Pancreas (tissue), 10 donors: Measurements from ENCODE around the gene TCERG1L. TPM values are rescaled to one million over a fixed set of nuclear protein-coding genes. Genes with fewer than 3 reads are reported as not detected.

Source experiments
- ATAC-seq, 4 donors: fragments of 200-7000 bp; cut with Tn5 transposase; one replicate each; pipeline versions ENCODE4 v1.8.0 to v1.9.1; 2020; ENCODE audit warnings: mild to moderate bottlenecking in 4 of 4, moderate library complexity in 4 of 4
- DNase-seq, 6 donors: peaks; one replicate each; pipeline ENCODE4 v3.0.0-alpha.2; 2020
- FAIRE-seq: peaks from 2 replicates; lab custom pipeline; 2012; peaks lifted over from hg19 to GRCh38; lab: Jason Lieb, UNC
- H3K27ac ChIP-seq, 4 donors: fragments of 200-600 bp; sonication (generic); 1 replicate in 3 of 4; 2 replicates in 1 of 4; pipeline versions ENCODE4 v1.5.0 to v1.8.0; 2020
- H3K27me3 ChIP-seq, 4 donors: fragments of 200-600 bp; one replicate each; pipeline ENCODE4 v1.8.0; 2021
- H3K36me3 ChIP-seq, 3 donors: fragments of 200-600 bp; sonication (generic) in 1 of 3; one replicate each; pipeline versions ENCODE4 v1.5.0 to v1.8.0; 2020 to 2021
- H3K4me1 ChIP-seq, 3 donors: fragments of 200-600 bp; one replicate each; pipeline ENCODE4 v1.8.0; 2021
- H3K4me3 ChIP-seq, 4 donors: fragments of 200-600 bp; sonication (generic) in 2 of 4; one replicate each; pipeline versions ENCODE4 v1.5.0 to v1.8.0; 2020 to 2021
- H3K9me3 ChIP-seq, 4 donors: fragments of 200-600 bp; one replicate each; pipeline ENCODE4 v1.8.0; 2021
- WGBS, 2 donors: extraction: QIAGEN DNeasy Blood & Tissue Kit; methylation state at CpG; one replicate each; pipeline ENCODE4 v1.1.7; 2013; 5-methylcytosine and 5-hydroxymethylcytosine counted together
- intact Hi-C, 3 donors: fragments of 100-400 bp; cut with DNase I; formaldehyde crosslinking; loops; one replicate each; pipeline versions ENCODE4 v1.11.1 to v1.14.2; 2022
- polyA plus RNA-seq, 2 donors: library from polyadenylated mRNA; stranded (reverse); fragments of 200-250 nt; gene quantifications; one replicate each; pipeline ENCODE4 v1.2.3, GENCODE V29; 2013
- total RNA-seq, 6 donors: library from RNA; stranded (reverse); fragmentation: NEBNext Ultra II Directional in 4 of 6; extraction: Animal tissue kit (Norgen Biotek cat#: 25700) in 4 of 6; gene quantifications; one replicate each; pipeline versions ENCODE4 v1.2.1 to v1.2.4, GENCODE V29; 2021 to 2023
- TF ChIP-seq, protein P1 (sequence below), 4 donors: fragments of 200-600 bp; sonication (generic) in 3 of 4; IDR thresholded peaks; one replicate each; pipeline versions ENCODE4 v1.5.0 to v1.8.0; 2021; ENCODE audit warnings: antibody characterized with exemption in 4 of 4
- donor health status: healthy with polysubstance abuse.
- donor health status: DM: no; HTN: no; CAD: no; lungs with moderate emphysema.
- donor health status: DM: no; HTN: no; CAD: no.
- donor health status: control.
- donor health status: control.
- donor health status: Bipolar disorder and iron deficiency.
- donor health status: DM: yes; HTN: yes; CAD: no.
- donor health status: DM: no; HTN: no; CAD: no.
- donor health status: DM: no; HTN: no; CAD: no.
- donor health status: DM: yes; HTN: yes; CAD: no.

Gene TCERG1L
- total and polyA plus RNA-seq, 8 donors, result 0.09 to 1.9 (median 0.40) TPM

DNA sequence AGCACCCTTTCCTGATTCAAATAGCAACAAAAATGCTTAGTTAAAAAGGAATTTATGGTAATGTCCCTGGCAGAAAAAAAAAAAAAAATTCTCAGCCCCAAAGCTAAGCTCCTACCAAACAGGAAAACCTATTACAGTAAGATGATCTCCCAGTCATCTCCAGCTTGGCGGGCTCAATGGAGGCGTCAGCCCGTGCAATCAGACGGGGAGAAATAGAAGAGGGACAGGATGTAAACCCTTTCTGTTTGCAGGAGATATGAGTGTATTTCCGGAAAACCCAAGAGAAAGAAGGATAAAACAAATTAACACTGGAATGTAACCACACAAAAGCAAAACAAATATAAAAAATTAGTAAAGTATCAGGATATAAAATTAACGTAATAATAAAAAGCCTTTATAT, 242.8 kb downstream of the TCERG1L start:
- no peak for FAIRE-seq
- Histone ChIP-seq H3K36me3 (no peaks in the 10 kb centered on the region), H3K27ac (no peak overlapping the region), H3K27me3 (no peaks in the 10 kb centered on the region), H3K4me1 (no peaks in the 10 kb centered on the region), H3K9me3 (no peaks in the 10 kb centered on the region), H3K4me3 (no peak overlapping the region)
- no peak for ATAC-seq
- DNase-seq, result no peak
- WGBS, 2 donors, result 62 to 63% methylated on average over 6 of the region's 6 CpGs
- intact Hi-C loops, result no loop called here
- TF ChIP-seq, protein P1, sequence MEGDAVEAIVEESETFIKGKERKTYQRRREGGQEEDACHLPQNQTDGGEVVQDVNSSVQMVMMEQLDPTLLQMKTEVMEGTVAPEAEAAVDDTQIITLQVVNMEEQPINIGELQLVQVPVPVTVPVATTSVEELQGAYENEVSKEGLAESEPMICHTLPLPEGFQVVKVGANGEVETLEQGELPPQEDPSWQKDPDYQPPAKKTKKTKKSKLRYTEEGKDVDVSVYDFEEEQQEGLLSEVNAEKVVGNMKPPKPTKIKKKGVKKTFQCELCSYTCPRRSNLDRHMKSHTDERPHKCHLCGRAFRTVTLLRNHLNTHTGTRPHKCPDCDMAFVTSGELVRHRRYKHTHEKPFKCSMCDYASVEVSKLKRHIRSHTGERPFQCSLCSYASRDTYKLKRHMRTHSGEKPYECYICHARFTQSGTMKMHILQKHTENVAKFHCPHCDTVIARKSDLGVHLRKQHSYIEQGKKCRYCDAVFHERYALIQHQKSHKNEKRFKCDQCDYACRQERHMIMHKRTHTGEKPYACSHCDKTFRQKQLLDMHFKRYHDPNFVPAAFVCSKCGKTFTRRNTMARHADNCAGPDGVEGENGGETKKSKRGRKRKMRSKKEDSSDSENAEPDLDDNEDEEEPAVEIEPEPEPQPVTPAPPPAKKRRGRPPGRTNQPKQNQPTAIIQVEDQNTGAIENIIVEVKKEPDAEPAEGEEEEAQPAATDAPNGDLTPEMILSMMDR (IDR thresholded peaks at IDR 0.05), result no peak

DNA sequence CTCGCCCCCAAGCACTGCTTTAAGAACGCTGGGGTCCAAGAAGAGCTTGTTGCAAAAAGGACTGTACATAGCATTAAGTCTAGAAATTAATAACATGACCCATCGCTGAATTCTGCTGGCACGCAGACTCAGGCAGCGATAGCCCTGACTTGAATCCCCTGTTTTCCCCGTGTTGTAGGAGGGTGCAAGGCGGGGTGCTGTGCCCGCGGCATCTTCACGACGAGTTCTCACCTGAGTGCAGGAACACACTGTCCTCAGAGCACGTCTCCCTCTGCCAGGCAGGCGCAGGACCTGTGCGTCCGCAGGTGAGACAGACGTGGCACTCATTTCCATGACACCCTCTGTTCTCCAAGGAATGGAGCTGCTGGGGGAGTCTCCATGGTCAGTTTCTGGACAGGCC, 243.2 kb downstream of the TCERG1L start:
- ATAC-seq (no peak), FAIRE-seq (no peak), DNase-seq (no peak)
- TF ChIP-seq, protein P1 (IDR thresholded peaks at IDR 0.05), result no peak
- WGBS, 2 donors, result 72 to 84% methylated on average over 16 of the region's 16 CpGs
- no peaks in the 10 kb centered on the region for H3K4me1 ChIP-seq
- intact Hi-C loops, result no loop called here
- no peak overlapping the region for H3K4me3 ChIP-seq
- no peak overlapping the region for H3K27ac ChIP-seq
- H3K27me3 ChIP-seq, result no peaks in the 10 kb centered on the region
- no peaks in the 10 kb centered on the region for H3K9me3 ChIP-seq
- no peaks in the 10 kb centered on the region for H3K36me3 ChIP-seq

- no peaks in the 10 kb centered on the region for H3K4me1 ChIP-seq
- TF ChIP-seq, protein P1 (IDR thresholded peaks at IDR 0.05), result no peak
- WGBS, 2 donors, result 61 to 64% methylated on average over 4 of the region's 4 CpGs
- DNase-seq, result no peak
- no peak for ATAC-seq
- no peaks in the 10 kb centered on the region for H3K27me3 ChIP-seq
- H3K4me3 ChIP-seq, result no peak overlapping the region
- intact Hi-C loops, result no loop called here
- H3K36me3 ChIP-seq, result no peaks in the 10 kb centered on the region
- H3K27ac ChIP-seq, result no peak overlapping the region
- no peaks in the 10 kb centered on the region for H3K9me3 ChIP-seq
- no peak for FAIRE-seq
These were observed 243.8 kb downstream of the TCERG1L start for GRCh38 chr10:131067690-131068089.

- H3K4me3 ChIP-seq, result no peak overlapping the region
- no peaks in the 10 kb centered on the region for H3K9me3 ChIP-seq
- FAIRE-seq (no peak), DNase-seq (no peak), ATAC-seq (peak in 1 of 4 donors; percentile 30)
- no peaks in the 10 kb centered on the region for H3K27me3 ChIP-seq
- H3K27ac ChIP-seq, result no peak overlapping the region
- TF ChIP-seq, protein P1 (IDR thresholded peaks at IDR 0.05), result no peak
- no peaks in the 10 kb centered on the region for H3K4me1 ChIP-seq
- WGBS, 2 donors, result 41 to 43% methylated on average over 5 of the region's 5 CpGs
- intact Hi-C loops, result no loop called here
- H3K36me3 ChIP-seq, result no peaks in the 10 kb centered on the region
These were observed 245.7 kb downstream of the TCERG1L start for GRCh38 chr10:131065673-131066305.

GRCh38 chr10:131063311-131063710, 248.2 kb downstream of the TCERG1L start:
- FAIRE-seq (no peak), ATAC-seq (no peak), DNase-seq (no peak)
- 70 to 77% methylated on average over 2 of the region's 2 CpGs for WGBS, 2 donors
- Histone ChIP-seq H3K4me1 (no peaks in the 10 kb centered on the region), H3K36me3 (no peaks in the 10 kb centered on the region), H3K4me3 (no peak overlapping the region), H3K9me3 (no peaks in the 10 kb centered on the region), H3K27me3 (no peaks in the 10 kb centered on the region), H3K27ac (no peak overlapping the region)
- intact Hi-C loops, result no loop called here
- TF ChIP-seq, protein P1 (IDR thresholded peaks at IDR 0.05), result no peak
